ENCODE results near the gene CD96. TPM values are rescaled to one million over a fixed set of nuclear protein-coding genes. Genes with fewer than 3 reads are reported as not detected.
A peak's percentile ranks its signal among the peaks of the same experiment; 100 is the strongest.

Gene CD96, protein sequence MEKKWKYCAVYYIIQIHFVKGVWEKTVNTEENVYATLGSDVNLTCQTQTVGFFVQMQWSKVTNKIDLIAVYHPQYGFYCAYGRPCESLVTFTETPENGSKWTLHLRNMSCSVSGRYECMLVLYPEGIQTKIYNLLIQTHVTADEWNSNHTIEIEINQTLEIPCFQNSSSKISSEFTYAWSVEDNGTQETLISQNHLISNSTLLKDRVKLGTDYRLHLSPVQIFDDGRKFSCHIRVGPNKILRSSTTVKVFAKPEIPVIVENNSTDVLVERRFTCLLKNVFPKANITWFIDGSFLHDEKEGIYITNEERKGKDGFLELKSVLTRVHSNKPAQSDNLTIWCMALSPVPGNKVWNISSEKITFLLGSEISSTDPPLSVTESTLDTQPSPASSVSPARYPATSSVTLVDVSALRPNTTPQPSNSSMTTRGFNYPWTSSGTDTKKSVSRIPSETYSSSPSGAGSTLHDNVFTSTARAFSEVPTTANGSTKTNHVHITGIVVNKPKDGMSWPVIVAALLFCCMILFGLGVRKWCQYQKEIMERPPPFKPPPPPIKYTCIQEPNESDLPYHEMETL
- total RNA-seq = 5.6 TPM
- long read RNA-seq, full-length matches to known transcripts = 2 of 7 reads
- long read RNA-seq, partial matches to known transcripts = 0 of 7 reads
- long read RNA-seq, other reads (novel, unspliced or antisense) = 5 of 7 reads

DNA sequence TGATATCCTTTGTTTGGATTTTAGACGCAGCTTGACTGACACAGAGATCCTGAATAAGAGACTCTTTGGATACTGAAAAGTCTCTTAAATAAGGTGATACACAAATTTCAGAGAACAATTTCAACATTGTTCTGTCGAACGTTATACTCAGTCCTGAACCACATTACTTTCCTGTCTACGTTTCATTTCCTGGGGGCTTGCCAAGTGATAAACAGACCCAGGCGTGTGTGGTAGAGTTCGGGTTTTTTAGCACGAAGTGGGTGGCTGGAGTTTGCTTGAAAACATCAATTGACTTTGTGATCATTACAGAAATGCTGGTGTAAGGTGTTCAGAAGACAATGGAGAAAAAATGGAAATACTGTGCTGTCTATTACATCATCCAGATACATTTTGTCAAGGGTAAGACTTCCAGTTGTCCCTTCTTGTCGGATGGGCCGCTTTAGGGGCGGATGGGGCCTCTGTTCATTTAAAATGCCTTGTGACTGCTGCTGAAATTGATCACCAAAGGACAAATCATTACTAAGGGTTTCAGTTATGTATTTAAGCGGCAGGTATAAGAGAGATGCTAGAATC, at the start of gene CD96:
Gene CD96, plus strand, starts transcription at position 287 of the 573 bp plus-strand sequence. Its CDS starts 52 bp downstream, at position 339.
- intact Hi-C loops (cut with DNase I) = no loop called here
- TF ChIP-seq, protein P1, sequence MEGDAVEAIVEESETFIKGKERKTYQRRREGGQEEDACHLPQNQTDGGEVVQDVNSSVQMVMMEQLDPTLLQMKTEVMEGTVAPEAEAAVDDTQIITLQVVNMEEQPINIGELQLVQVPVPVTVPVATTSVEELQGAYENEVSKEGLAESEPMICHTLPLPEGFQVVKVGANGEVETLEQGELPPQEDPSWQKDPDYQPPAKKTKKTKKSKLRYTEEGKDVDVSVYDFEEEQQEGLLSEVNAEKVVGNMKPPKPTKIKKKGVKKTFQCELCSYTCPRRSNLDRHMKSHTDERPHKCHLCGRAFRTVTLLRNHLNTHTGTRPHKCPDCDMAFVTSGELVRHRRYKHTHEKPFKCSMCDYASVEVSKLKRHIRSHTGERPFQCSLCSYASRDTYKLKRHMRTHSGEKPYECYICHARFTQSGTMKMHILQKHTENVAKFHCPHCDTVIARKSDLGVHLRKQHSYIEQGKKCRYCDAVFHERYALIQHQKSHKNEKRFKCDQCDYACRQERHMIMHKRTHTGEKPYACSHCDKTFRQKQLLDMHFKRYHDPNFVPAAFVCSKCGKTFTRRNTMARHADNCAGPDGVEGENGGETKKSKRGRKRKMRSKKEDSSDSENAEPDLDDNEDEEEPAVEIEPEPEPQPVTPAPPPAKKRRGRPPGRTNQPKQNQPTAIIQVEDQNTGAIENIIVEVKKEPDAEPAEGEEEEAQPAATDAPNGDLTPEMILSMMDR (IDR thresholded peaks at IDR 0.05) = no peak
- ATAC-seq (peak; percentile 38 to 47), DNase-seq (no peak)
- Histone ChIP-seq H3K27ac (peak within 1 kb of the TSS; percentile 44), H3K4me3 (peak within 1 kb of the TSS; percentile 19), H3K4me1 (peaks cover 15% of the 10 kb centered on the region), H3K9me3 (no peaks in the 10 kb centered on the region), H3K27me3 (ENCODE audit: low read depth) (no peaks in the 10 kb centered on the region), H3K36me3 (no peaks in the 10 kb centered on the region)

DNA sequence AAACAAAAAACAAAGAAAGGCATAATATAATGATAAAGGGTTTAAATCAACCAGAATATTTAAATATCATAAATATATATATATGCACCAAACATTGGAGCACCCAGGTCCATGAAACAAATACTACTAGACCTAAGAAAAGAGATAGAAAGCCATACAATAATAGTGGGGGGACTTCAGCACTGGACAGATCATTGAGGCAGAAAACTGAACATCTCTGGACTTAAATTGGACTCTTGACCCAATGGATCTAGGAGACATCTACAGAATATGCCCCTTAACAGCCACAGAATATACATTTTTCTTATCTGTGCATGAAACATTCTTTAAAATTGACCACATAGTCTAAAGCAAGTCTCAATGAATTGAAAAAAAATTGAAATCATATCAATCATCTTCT, 48.7 kb upstream of the CD96 start:
- H3K36me3 ChIP-seq = no peaks in the 10 kb centered on the region
- no peak overlapping the region for H3K4me3 ChIP-seq
- H3K27me3 ChIP-seq (ENCODE audit: low read depth) = no peaks in the 10 kb centered on the region
- H3K27ac ChIP-seq = no peak overlapping the region
- TF ChIP-seq, protein P1 (IDR thresholded peaks at IDR 0.05) = no peak
- no peaks in the 10 kb centered on the region for H3K4me1 ChIP-seq
- intact Hi-C loops (cut with DNase I) = no loop called here
- H3K9me3 ChIP-seq = no peaks in the 10 kb centered on the region
- DNase-seq (no peak), ATAC-seq (no peak)

DNA sequence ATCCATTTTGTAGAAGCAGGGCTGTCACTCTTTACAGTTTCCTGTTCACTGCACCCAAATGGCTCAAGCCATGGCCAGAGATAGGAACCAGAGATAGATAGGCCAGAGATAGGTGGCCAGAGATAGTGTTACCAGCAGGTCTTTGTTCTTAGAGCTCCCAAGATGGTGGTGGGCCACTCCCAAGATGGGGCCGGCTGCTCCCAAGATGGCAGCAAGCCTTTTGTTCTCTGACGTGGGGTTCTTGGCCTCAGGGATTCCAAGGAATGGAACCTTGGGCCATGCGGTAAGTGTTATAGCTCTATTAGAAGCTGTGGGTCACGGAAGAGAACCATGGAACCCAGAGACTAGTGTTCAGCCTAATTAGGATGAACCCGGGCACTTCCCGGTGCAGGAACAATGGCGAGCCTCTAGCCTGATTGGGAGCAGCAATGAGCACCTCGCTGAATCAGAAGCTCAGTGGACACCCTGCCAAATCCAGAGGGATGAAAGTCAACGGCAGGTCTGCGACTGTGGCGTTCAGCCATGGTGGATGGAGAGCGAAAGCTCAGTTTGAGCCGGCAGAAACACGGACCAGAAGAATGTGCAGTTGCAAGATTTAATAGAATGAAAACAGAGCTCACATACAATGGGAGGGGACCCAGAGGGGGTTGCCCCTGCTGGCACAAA, 45.0 kb upstream of the CD96 start:
- H3K36me3 ChIP-seq = no peaks in the 10 kb centered on the region
- no peak for ATAC-seq
- no peak overlapping the region for H3K27ac ChIP-seq
- no peak overlapping the region for H3K4me3 ChIP-seq
- H3K27me3 ChIP-seq (ENCODE audit: low read depth) = no peaks in the 10 kb centered on the region
- H3K9me3 ChIP-seq = no peaks in the 10 kb centered on the region
- intact Hi-C loops (cut with DNase I) = no loop called here
- TF ChIP-seq, protein P1 (IDR thresholded peaks at IDR 0.05) = no peak
- no peak for DNase-seq
- H3K4me1 ChIP-seq = no peaks in the 10 kb centered on the region

DNA sequence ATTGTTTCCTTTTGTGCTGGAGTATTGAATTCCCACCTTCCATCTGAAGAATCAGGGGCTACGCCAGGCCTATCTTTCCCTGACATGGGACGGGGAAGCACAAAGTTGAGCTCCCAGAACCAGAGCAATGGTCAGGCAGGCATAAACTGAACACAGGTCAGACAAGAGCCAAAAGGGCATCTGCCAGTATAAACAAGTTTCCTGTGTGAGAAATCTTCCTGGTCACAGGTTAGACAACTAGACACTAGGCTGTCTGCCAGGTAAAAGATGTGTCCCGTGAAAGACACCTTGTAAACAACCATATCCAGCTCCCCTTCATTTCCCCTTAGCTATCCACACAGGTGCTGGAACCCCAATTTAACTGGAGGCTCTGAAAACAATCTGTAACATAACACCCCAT, 44.0 kb upstream of the CD96 start:
- ATAC-seq (no peak), DNase-seq (no peak)
- no peaks in the 10 kb centered on the region for H3K27me3 ChIP-seq (ENCODE audit: low read depth)
- H3K27ac ChIP-seq = no peak overlapping the region
- H3K9me3 ChIP-seq = no peaks in the 10 kb centered on the region
- no peaks in the 10 kb centered on the region for H3K4me1 ChIP-seq
- H3K36me3 ChIP-seq = no peaks in the 10 kb centered on the region
- TF ChIP-seq, protein P1 (IDR thresholded peaks at IDR 0.05) = no peak
- H3K4me3 ChIP-seq = no peak overlapping the region
- intact Hi-C loops (cut with DNase I) = no loop called here

DNA sequence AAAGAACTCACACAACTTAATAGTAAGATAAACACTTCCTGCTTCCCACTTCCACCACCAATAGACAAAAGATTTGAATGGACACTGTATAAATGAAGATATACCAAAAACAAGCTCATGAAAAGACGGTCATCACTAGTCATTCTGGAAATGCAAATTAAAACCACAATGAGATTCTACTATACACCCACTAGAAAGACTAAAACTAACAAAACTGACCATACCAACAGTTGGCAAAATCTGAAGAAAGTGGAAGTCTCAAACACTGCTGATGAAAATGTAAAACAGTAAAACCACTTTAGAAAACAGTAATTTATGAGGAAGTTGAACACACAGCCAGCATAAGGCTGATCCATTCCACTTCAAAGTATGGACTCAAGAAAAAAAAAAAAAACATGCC, 35.6 kb upstream of the CD96 start:
- intact Hi-C loops (cut with DNase I) = no loop called here
- no peak for DNase-seq
- ATAC-seq = no peak

More for the DNA sequence above, 35.6 kb upstream of the CD96 start:
- TF ChIP-seq, protein P1 (IDR thresholded peaks at IDR 0.05) = no peak
- Histone ChIP-seq H3K36me3 (no peaks in the 10 kb centered on the region), H3K27ac (no peak overlapping the region), H3K27me3 (ENCODE audit: low read depth) (no peaks in the 10 kb centered on the region), H3K9me3 (no peaks in the 10 kb centered on the region), H3K4me1 (no peaks in the 10 kb centered on the region), H3K4me3 (no peak overlapping the region)
